GM21526 (cell line): ENCODE measurements around the gene RELL1.

Source experiments
- ATAC-seq: cut with Tn5 transposase; IDR thresholded peaks from one replicate; pipeline ENCODE4 v1.9.1; 2021; ENCODE audit warnings: moderate library complexity; ENCODE audit not compliant: unreplicated experiment, low FRiP score

The RELL1 gene, protein sequence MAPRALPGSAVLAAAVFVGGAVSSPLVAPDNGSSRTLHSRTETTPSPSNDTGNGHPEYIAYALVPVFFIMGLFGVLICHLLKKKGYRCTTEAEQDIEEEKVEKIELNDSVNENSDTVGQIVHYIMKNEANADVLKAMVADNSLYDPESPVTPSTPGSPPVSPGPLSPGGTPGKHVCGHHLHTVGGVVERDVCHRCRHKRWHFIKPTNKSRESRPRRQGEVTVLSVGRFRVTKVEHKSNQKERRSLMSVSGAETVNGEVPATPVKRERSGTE

DNA sequence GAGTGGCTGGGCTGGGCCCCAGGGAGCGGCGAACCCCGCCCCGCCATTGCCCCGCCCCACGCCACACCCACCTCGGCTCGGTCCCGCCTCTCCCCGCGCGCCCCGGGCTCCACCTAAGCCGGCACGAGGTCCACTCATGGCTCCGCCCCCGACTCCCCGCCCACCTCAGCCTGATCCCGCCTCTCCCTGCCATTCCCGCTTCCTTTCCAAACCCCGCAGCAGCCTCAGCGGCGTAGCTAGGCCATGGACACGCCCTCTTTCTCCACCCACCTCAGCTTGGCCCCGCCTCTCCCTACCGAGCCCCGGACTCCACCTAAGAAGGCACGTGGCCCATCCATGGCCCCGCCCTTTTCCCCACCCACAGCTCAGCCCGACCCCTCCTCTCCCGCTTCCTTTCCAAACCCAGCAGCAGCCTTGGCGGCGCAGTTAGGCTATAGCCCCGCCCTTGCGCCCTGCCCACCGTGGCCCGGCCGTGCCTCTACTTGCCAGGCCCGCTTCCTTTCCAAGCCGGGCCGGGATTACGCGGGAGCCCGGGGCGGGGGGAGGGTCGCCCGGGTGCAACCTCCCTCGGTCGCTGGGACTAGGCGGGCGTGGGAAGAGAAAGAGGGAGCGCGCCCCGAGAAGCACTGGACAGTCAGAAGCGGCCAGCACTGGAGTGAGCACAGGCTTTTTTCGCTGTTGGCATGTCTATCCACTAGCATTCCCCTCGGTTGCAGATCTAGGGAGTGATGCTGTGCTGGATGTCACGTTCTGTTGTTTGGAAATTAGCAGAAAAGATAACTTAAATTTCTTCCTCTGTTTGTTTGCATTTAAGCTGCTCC, at the start of gene RELL1:
Gene RELL1, minus strand, starts transcription at position 4 of the 821 bp plus-strand sequence. CDS start 89 bp downstream, outside the sequence.
- ATAC-seq, result peak; percentile 82

DNA sequence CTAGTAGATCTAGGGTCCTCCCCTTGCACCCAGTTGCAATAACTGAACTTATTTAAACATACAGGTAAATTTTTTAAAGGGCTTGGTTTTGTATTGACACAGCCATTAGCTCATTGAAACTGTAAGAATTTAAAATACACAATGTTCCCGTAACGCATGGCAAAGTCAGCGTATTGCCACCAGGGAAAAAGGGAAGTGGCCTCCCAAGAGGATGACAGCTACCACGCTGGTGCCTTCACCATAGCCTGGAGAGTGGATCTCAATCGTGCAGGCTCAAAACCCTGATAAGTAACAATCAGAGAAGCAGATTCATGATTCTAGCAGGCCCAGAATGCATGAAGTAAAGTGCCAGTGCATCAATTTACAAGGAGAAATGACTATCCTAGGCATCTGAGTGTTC, 49.4 kb upstream of the RELL1 start:
- ATAC-seq, result no peak

DNA sequence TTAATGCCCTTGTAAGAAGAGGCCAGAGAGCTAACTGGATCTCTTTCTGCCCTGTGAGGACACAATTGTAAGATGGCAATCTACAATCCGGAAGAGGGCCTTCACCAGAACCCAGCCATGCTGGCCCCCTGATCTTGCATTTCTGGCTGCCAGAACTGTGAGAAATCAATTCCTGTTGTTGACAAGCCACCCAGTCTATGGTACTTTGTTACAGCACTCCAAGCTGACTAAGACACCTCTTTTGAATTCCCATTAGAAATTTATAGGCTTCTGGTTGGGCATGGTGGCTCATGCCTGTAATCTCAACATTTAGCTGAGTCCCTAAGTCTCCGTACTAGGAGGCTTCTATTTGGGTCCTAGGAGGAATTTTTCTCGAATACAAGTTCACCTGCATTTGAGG, 48.8 kb upstream of the RELL1 start:
- ATAC-seq, result no peak

DNA sequence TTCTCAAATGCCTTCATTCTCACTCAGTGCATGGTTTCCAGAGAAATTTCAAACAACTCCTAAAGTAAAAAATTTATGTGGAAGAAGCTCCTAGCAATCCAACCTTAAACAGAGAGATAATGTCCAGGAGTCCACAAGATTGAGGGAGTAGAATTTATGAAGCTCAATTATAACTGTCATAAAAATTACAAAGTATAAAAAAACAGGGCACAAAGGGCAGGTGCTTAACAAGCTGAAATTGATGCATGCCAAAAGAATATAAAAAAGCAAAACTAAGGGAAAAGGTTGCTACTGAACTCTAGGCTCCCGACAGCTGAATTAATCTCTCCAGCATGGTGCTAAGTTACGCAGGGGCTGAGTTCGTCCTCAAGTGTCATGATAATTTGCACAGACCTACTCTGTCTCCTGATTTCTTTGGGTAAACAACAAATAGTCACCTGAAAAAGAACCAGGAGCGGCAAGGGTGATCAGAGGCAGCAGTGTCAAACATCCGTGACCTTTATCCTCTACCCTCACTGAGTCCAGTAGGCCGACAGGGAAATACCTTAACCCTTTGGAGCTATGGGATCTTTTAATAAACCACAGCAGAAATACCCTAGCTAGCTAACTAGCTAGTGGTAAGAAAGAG, 47.2 kb upstream of the RELL1 start:
- no peak for ATAC-seq

DNA sequence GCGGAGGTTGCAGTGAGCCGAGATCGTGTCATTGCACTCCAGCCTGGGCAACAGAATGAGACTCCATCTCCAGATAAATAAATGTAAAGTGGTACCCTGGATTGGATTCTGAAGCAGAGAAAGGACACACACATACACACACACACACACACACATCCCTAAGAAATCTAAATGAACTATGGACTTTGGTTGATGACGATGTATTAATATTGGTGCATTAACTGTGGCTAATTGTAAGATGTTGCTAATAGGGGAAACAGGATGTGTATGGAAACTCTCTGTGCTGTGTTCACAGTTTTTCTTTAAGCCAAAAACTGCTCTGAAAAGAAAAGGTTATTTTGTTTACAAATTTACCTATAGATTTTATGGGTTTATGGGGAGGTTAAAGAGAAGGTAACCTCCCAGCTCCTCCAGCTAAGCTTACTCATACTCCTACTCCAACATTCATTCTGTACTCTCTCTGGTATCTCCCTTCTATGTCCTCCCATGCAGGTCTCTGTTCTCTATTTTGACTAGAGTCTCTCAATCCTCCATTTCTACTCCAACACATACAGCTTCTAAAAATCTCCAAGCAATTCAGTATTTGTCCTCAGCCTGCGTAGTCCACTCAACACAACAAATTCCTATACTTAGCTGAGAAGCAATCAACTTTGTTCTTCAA, 46.5 kb upstream of the RELL1 start:
- ATAC-seq, result peak; percentile 84

DNA sequence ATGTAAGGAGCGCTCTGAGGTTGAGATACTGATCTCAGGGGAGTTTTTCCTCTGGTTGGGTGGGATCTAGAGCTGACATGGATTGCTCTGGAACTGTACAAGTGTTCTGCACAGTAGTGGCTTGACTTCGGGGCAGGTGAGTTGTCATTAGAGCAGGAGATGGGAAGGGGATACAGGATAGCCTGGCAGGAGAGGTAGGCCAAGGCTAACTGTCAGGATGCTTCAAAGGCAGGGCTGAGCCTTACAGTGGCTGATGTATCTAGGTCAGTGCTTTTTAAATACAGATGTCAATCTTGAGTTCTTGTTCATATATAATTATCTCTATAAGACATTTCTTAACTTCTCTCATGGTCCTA, 43.5 kb upstream of the RELL1 start:
- no peak for ATAC-seq

DNA sequence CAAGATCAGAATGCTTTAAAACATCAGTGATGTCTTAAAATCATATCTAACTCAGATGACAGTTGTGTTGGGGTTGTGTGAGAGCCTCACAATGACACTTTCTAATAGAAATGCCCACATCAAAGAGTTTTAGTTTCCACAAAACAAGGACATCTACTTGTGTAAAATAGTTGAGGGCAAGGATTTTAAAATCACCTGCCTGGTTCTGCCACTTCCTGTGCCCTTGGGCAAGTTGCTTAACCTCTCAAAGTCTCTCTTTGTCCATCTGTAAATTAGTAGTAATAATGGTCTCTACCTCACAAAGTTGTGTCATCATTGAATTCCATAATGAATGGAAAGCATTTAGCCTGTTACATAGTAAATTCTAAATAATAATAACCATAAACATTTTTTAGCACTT, 41.9 kb upstream of the RELL1 start:
- no peak for ATAC-seq

DNA sequence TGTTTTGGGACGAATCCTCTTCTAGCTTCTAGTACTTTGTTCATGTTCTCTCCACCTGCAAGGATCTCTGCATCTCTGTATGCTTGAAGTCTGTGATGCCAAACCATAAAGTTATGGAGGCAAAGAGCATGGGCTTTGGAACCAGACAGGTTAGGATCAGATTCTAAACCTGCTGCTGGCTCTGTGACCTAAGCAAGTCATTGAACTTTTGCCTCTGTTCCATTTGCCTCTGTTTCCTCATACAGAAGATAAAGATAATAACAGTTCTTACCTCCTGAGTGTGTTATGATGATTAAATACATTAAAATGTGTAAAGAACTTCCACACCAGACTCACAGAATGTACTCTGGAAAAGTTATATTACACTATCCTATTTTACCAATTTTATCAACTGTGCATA, 41.5 kb upstream of the RELL1 start:
- ATAC-seq, result no peak

DNA sequence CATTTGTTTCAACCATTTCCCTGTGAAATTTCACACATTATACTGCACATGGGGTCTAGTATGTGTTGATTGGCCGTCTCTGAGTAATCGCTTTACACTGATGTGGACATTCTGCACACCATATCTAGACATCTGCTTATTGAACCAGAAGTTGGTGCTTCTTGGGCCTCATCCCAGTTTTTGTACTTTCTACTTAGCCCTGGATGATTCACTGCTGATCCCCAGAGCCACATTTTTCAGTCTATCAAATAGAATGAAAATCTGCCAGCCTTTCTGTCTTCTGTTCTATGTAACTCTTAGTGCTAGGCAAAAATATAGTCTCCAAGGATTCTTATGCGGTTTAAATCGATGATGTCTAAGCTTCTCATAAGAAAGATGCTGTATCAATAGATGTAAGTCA, 40.5 kb upstream of the RELL1 start:
- no peak for ATAC-seq

DNA sequence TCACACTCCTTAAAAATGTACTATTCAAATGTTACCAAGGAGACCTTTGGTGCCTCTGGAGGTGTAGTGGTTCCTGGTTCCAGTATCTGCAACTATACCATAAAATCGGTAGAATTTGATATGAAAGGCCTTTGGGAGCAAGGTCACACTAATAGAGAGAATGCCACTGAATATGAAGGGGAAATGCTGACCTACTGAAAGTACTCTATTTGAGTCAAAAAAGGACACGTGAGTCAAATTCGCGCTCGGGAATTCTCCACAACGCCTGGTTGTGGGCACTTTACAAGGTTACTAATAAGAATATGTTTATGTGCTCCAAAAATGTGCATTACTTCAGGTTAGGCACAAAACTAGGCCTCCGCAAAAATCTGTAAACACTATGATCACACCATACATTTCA, 39.5 kb upstream of the RELL1 start:
- ATAC-seq, result no peak

DNA sequence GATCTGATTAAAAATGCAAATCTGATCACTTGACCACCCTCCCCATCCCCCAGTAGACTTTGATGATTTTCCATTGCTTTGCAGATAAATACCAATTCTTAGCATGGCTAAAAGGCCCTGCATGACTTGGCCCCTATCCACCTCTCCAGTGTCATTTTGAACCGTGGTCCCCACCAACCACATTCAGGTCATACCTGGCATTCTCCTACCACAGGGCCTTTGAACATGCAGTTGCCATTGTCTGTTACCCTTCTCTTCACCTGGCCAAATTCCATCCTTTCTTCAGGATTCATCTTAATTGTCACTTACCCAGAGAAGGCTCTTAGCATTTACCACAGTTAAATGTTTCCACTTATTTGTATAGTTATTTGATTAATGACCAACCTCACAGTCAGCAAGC, 36.9 kb upstream of the RELL1 start:
- ATAC-seq, result no peak

DNA sequence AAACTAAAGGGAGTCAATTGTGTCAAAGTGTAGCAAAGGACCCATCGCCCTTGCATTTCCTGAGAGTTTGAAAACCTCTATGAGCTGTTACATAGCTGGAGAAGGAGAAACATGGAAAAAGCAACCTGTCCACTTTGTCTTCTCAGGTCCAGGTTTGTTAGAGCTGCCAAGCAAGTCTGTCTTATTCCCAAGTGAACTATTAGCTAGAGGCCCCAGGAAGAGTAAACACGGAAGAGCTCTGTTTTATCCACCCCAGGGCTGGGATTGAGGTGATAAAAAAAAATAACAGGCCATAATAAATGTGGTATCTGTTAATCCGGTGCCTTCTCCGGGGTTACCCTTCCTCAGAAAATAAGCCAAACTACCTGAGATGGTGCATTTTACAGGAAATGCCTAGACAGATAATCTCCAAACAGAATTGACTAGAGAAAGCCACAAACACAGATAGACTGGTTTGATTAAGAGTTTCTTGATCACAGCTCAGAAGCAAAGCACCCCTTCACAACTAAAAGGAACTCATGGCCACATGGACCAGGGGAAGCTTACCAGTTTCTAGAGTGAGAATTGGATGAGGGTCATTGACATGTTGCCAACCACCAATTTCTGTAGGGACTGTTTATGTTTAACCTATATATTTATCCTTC, 35.9 kb upstream of the RELL1 start:
- no peak for ATAC-seq

DNA sequence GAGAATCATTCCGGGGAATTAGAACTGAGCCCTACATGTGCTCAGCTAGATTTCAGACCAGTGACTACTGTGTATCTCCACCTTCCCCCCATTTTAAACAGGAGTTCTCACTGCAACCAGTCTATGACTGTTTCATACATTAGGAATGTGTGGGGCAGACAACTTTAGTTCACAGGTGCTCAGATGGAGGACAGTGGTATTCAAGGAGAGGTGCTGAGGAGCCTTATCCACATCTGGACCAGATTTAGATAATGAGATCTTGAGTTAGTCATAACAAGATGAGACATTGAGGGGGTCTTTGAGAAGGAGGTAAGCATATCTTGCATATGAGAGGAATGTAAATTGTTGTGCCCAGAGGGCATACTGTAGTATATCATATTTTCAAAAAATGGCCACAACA, 32.8 kb upstream of the RELL1 start:
- ATAC-seq, result no peak

DNA sequence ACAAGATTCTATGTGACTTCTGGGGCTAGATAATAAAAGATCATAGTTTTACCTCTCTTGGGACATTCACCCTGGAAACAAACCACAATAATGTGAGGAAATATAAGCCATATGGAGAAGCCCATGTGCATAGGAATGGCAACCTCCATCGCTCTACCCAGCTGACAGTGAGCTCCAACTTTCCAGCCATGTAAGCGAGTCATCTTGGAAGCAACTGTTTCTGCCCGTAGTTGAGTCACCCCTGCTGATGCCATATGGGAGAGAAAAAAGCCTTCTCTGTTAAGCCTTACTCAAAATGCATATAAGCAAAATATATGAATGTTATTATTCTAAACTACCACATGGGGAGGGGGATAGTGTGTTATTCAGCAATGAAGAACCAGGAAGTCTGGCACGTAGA, 31.4 kb upstream of the RELL1 start:
- ATAC-seq, result no peak

DNA sequence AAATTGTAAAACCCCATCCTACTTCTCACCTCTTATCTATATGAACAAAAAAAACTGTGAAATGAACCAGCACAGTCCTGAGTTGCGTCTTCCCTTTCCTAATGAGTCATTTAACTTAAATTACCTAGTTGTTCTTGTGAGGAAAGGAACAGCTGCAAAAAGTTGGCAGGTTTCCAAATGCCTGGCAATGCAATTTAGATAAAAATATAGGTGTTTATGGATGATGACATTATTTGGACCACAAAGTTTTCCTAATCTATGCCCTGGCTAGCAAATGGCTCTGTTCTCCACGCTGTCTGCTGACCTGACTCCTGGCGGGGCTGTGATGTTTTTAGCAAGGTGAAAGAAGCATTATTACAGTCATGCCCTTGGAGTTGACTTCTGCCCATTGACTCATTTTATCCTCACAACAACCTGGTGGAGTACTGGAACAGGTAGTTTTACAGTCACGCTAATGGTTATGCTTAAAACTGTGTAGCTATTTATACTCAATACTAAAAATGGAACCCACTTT, 29.8 kb upstream of the RELL1 start:
- ATAC-seq, result peak; percentile 70

DNA sequence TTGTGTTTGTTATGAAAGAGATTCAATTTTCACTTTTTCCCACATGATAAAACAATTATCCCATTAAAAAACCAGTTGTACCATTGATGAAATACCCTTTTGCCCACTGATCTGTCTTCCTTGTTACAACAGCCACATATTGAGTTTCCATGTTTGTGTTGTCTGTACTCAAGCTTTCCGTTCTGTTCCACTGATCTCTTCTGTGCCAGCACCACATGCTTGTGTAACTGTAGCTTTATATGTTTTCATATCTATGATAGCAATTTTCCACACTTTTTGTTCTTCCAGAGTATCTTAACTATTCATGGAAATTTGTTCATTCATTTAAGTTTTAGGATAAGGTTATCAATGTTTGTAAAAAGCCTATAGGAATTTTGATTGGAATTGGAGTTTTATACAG, 24.3 kb upstream of the RELL1 start:
- no peak for ATAC-seq

DNA sequence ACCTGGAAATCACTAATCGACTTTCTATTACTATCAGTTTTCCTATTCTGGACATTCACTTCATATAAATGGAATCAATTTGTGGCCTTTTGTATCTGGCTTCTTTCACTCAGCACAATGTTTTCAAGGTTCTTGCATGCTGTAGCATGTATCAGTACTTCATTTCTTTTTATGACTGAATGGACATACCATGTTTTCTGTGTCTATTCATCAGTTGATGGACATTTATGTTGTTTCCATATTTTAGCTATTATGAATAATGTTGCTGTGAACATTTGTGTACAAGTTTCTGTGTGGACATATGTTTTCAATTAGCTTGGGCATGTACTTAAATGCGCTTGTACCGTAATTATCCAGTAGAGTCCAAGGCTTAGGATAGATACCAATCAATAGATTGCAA, 19.9 kb upstream of the RELL1 start:
- no peak for ATAC-seq

DNA sequence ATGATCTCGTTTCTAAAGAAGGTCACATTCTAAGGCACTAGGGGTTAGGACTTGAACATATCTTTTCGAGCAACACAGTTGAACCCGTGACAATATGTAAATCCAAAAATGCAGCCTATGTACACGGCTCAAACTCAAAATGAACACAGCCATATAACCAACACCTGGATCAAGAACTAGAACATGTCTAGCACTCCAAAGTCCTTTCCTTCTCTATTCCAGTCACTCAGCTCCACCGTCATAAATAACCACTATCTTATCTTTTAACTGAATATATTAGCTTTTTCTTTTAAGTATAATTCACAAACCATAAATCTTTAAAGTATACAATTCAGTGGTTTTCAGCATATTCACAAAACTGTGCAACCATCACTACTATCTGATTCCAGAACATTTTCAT, 19.4 kb upstream of the RELL1 start:
- no peak for ATAC-seq

DNA sequence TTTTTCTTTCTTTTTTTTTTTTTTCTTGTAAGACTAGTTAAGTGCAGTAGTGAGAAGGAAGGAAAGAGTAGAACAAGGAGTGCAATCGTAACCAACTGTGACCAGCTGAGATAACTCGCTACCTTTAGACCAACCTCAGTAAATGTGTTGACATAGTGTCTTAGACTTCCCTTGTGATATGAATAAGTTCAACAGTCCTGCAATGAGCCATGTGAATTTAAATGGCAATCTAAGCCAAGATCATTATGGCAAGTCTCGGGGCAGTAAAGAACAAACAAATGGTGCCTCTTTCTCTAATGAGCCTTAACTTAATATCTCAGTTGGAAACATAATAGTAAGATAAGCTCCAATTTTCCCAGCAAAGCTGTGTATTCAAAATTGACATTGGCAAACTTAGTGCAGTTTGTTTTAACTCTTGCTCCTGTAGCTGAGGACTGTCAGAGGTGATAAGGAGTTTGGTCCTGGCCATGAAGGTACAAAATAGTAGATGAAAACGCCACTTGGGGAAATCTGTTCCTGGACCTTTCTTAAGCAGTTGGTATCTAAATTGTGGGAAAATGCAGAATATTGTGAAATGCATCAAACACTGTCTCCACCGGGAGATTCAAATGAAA, 13.8 kb upstream of the RELL1 start:
- no peak for ATAC-seq

DNA sequence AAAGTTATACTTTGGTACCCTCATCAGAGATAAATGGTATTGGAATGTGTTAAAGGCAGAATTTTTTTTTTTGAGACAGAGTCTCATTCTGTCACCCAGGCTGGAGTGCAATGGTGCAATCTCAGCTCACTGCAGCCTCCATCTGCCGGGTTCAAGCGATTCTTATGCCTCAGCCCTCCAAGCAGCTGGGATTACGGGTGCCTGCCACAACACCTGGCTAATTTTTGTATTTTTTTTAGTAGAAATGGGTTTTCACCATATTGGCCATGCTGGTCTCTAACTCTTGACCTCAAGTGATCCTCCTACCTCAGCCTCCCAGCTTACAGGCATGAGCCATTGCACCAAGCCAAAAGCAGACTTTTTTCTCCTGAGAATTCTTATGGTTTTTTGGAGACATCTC, 11.4 kb upstream of the RELL1 start:
- no peak for ATAC-seq
